Upper lobe of left lung (tissue), 4 donors: ENCODE data around the gene APBA1.

ENCODE experiments used
- CTCF ChIP-seq, 6 experiments: fragments of 450-650 bp in 4 of 6; fragments of 200-600 bp in 2 of 6; sonication (generic) in 2 of 6; IDR thresholded peaks; one replicate each; pipeline ENCODE4 v1.5.1; 2016 to 2019; ENCODE audit warnings: antibody characterized with exemption in 6 of 6
- EP300 ChIP-seq, 4 donors: sonication (generic); formaldehyde crosslinking; IDR thresholded peaks; one replicate each; pipeline ENCODE4 v1.5.1; 2017; ENCODE audit warnings: antibody characterized with exemption in 4 of 4, control low read depth in 2 of 4
- POLR2AphosphoS5 ChIP-seq, 2 donors: sonication (generic); formaldehyde crosslinking; IDR thresholded peaks; one replicate each; pipeline ENCODE4 v1.5.1; 2017; ENCODE audit warnings: antibody characterized with exemption in 2 of 2

- TF ChIP-seq CTCF (IDR thresholded peaks at IDR 0.05) (no peak), EP300 (IDR thresholded peaks at IDR 0.05) (no peak), POLR2AphosphoS5 (IDR thresholded peaks at IDR 0.05) (no peak)
Measured at GRCh38 chr9:69379270-69379982, 292.7 kb downstream of the APBA1 start.
